GM12878 (cell line): Measurements from ENCODE around the gene RAMP2. TPM values are rescaled to one million over a fixed set of nuclear protein-coding genes. Genes with fewer than 3 reads are reported as not detected.

Source experiments
- ATAC-seq: fragments of 200-7000 bp; cut with Tn5 transposase; 3 replicates; pipeline ENCODE4 v1.9.1; 2020; ENCODE audit warnings: mild to moderate bottlenecking, moderate library complexity
- BruUV-seq: library from RNA; stranded (reverse); fragments of 400-500 nt; replicated peaks from 2 replicates; lab custom pipeline; 2021; lab: Mats Ljungman, UMichigan
- CTCF ChIA-PET: fragments of 300-600 bp; sonication (Branson Sonifier 250); formaldehyde crosslinking; extraction: SDS; loops from one replicate; lab custom pipeline; 2021; ENCODE audit warnings: inconsistent platforms; lab: Yijun Ruan, JAX
- POLR2A ChIA-PET: fragments of 350-600 bp; formaldehyde crosslinking; extraction: SDS; loops from one replicate; lab custom pipeline; 2021; ENCODE audit warnings: inconsistent platforms; lab: Charles Lee
- RAD21 ChIA-PET: fragments of 300-600 bp; sonication (Branson Sonifier 250); formaldehyde crosslinking; loops from one replicate; lab custom pipeline; 2023; ENCODE audit warnings: antibody characterized with exemption; ENCODE audit not compliant: unreplicated experiment; lab: Charles Lee
- SMC1A ChIA-PET: fragments of 300-600 bp; sonication (Branson Sonifier 250); formaldehyde crosslinking; loops from one replicate; lab custom pipeline; 2023; ENCODE audit not compliant: unreplicated experiment, uncharacterized antibody; lab: Charles Lee
- DNase-seq: peaks from one replicate; pipeline ENCODE4 v3.0.0-alpha.2; 2011; ENCODE audit warnings: low read depth, low spot score
- FAIRE-seq: peaks from 3 replicates; lab custom pipeline; 2011; peaks lifted over from hg19 to GRCh38; lab: Jason Lieb, UNC
- H2AFZ ChIP-seq: 2 replicates; pipeline ENCODE4 v1.6.0; 2011; ENCODE audit warnings: low read depth, low read length, control low read depth; ENCODE audit not compliant: control insufficient read depth
- H3K27ac ChIP-seq: 2 replicates; pipeline ENCODE4 v1.5.1; 2011; ENCODE audit warnings: control low read depth; ENCODE audit not compliant: control insufficient read depth, insufficient read depth
- H3K27me3 ChIP-seq, 2 experiments: replicated peaks in 1 of 2; 2 replicates each; pipeline versions ENCODE4 v1.6.0 to v1.6.1; 2011; ENCODE audit warnings: low read length in 1 of 2; ENCODE audit not compliant: control insufficient read depth in 2 of 2, insufficient read depth in 2 of 2
- H3K36me3 ChIP-seq, 2 experiments: 2 replicates each; pipeline ENCODE4 v1.5.1; 2011; ENCODE audit warnings: low read length in 1 of 2; ENCODE audit not compliant: control insufficient read depth in 2 of 2, insufficient read depth in 2 of 2
- H3K4me1 ChIP-seq: 2 replicates; pipeline ENCODE4 v1.6.1; 2011; ENCODE audit warnings: mild to moderate bottlenecking, low read length, moderate library complexity, mixed read lengths; ENCODE audit not compliant: control insufficient read depth, insufficient read depth
- H3K4me2 ChIP-seq: 2 replicates; pipeline ENCODE4 v1.6.0; 2011; ENCODE audit warnings: control low read depth; ENCODE audit not compliant: control insufficient read depth, insufficient read depth
- H3K4me3 ChIP-seq: fragments of 200-600 bp; sonication (generic); 2 replicates; pipeline ENCODE4 v1.5.1; 2016
- H3K79me2 ChIP-seq: 2 replicates; pipeline ENCODE4 v1.6.0; 2011; ENCODE audit warnings: low read length; ENCODE audit not compliant: control insufficient read depth, insufficient read depth
- H3K9ac ChIP-seq: 2 replicates; pipeline ENCODE4 v1.8.0; 2011; ENCODE audit warnings: low read length, control low read depth, mixed read lengths; ENCODE audit not compliant: control insufficient read depth, insufficient read depth
- H3K9me3 ChIP-seq: replicated peaks from 3 replicates; pipeline ENCODE4 v1.5.1; 2011; ENCODE audit warnings: mild to moderate bottlenecking, low read length; ENCODE audit not compliant: control insufficient read depth, insufficient read depth
- H4K20me1 ChIP-seq: 2 replicates; pipeline ENCODE4 v1.6.0; 2011; ENCODE audit not compliant: control insufficient read depth, insufficient read depth
- CHD4 ChIP-seq: fragments of 200-600 bp; sonication (generic); IDR thresholded peaks from 2 replicates; pipeline ENCODE4 v1.6.1; 2016; ENCODE audit warnings: mild to moderate bottlenecking
- DPF2 ChIP-seq: fragments of 450-650 bp; IDR thresholded peaks from 2 replicates; pipeline ENCODE4 v1.6.1; 2017; ENCODE audit warnings: mild to moderate bottlenecking
- TCF3 ChIP-seq: IDR thresholded peaks from 2 replicates; pipeline ENCODE4 v1.6.1; 2012; ENCODE audit warnings: low read depth, mild to moderate bottlenecking, low read length, borderline replicate concordance; ENCODE audit not compliant: insufficient read depth
- WGBS: methylation state at CpG from one replicate; pipeline ENCODE4 v1.1.6; 2016; ENCODE audit warnings: low lambda C conversion rate; ENCODE audit not compliant: insufficient replicate concordance, insufficient coverage; ENCODE audit errors: missing lambda C conversion rate; 5-methylcytosine and 5-hydroxymethylcytosine counted together
- in situ Hi-C: fragments of 300-500 bp; cut with MboI; formaldehyde crosslinking; loops from 9 replicates; pipeline ENCODE4 v1.14.3; 2018; ENCODE audit warnings: mixed read lengths
- intact Hi-C: fragments of 100-400 bp; cut with micrococcal nuclease; formaldehyde crosslinking; loops from one replicate; pipeline ENCODE4 v1.14.2; 2022; ENCODE audit not compliant: unreplicated experiment
- polyA plus RNA-seq, 11 experiments: library from polyadenylated mRNA; depleted of rRNA in 4 of 11; unstranded in 6 of 11; stranded (reverse) in 5 of 11; fragments of >200 nt; fragmentation: Nextera tagmentation in 4 of 11; fragmentation: Illumina TruSeq in 1 of 11; extraction: Ambion mirVana in 4 of 11; extraction: Trizol in 1 of 11; gene quantifications; 1 replicate in 1 of 11; 2 replicates in 10 of 11; pipeline versions ENCODE4 v1.2.1 to v1.2.3, GENCODE V29; 2011 to 2016; ENCODE audit warnings: inconsistent platforms in 2 of 11, missing spikeins in 2 of 11, low read depth in 1 of 11
- total RNA-seq, 4 experiments: library from RNA; depleted of rRNA in 3 of 4; stranded (reverse); fragments of >200 nt in 3 of 4; fragmentation: Illumina TruSeq in 1 of 4; extraction: Trizol in 1 of 4; gene quantifications; 2 replicates each; pipeline versions ENCODE4 v1.2.1 to v1.2.3, GENCODE V29; 2013 to 2021
- TF ChIP-seq, protein P1 (sequence below): fragments of 450-650 bp; formaldehyde crosslinking; IDR thresholded peaks from 2 replicates; pipeline ENCODE4 v1.4.0; 2020; ENCODE audit warnings: mild to moderate bottlenecking, moderate library complexity

The RAMP2 gene
- total and polyA plus RNA-seq, 10 of the 15 experiments (the other 5 are each of a cell fraction or from before 2014, with no cell fraction given): 0.14 to 0.32 (median 0.21) TPM; not detected in 4

DNA sequence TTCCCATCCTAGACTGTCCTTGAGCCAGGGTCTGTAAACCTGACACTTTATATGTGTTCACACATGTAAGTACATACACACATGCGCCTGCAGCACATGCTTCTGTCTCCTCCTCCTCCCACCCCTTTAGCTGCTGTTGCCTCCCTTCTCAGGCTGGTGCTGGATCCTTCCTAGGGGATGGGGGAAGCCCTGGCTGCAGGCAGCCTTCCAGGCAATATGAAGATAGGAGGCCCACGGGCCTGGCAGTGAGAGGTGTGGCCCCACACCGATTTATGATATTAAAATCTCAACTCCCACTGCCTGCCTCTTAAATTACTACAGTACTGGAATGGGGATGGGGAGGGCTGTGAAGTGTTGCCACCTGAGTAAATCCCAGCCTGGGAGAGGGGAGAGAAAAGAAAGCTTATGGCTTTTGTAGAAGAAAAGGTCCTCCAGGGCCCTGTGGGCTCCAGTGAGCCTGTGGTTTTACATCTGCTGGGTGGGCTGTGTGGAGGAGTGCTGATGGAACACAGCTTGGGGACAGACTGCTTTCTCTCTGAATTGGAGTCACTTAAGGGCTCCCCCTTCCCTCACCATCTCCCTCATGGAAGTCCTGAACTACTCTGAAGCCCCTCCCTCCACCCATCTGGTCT lies 18.4 kb downstream of the RAMP2 start:
- DNase-seq (no peak), ATAC-seq (no peak), FAIRE-seq (no peak)
- no TSS peak for BruUV-seq
- RAD21 ChIA-PET: no interaction called here
- no peak for TF ChIP-seq CHD4
- TF ChIP-seq, protein P1, sequence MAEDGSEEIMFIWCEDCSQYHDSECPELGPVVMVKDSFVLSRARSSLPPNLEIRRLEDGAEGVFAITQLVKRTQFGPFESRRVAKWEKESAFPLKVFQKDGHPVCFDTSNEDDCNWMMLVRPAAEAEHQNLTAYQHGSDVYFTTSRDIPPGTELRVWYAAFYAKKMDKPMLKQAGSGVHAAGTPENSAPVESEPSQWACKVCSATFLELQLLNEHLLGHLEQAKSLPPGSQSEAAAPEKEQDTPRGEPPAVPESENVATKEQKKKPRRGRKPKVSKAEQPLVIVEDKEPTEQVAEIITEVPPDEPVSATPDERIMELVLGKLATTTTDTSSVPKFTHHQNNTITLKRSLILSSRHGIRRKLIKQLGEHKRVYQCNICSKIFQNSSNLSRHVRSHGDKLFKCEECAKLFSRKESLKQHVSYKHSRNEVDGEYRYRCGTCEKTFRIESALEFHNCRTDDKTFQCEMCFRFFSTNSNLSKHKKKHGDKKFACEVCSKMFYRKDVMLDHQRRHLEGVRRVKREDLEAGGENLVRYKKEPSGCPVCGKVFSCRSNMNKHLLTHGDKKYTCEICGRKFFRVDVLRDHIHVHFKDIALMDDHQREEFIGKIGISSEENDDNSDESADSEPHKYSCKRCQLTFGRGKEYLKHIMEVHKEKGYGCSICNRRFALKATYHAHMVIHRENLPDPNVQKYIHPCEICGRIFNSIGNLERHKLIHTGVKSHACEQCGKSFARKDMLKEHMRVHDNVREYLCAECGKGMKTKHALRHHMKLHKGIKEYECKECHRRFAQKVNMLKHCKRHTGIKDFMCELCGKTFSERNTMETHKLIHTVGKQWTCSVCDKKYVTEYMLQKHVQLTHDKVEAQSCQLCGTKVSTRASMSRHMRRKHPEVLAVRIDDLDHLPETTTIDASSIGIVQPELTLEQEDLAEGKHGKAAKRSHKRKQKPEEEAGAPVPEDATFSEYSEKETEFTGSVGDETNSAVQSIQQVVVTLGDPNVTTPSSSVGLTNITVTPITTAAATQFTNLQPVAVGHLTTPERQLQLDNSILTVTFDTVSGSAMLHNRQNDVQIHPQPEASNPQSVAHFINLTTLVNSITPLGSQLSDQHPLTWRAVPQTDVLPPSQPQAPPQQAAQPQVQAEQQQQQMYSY (CRISPR knock-in tag): no peak
- no peak for TF ChIP-seq TCF3
- no peak for TF ChIP-seq DPF2
- SMC1A ChIA-PET: interaction anchor here (0.6 kb wide), 1 partner anchor 132 kb away, joined by 3 read pairs; no protein-coding TSS in a partner anchor
- POLR2A ChIA-PET: no interaction called here
- peaks cover 2 to 13% of the 10 kb centered on the region in 2 experiments; a peak in 3 of 4 replicates for H3K27me3 ChIP-seq
- intact Hi-C loops (no loop called here), in situ Hi-C loops (no loop called here)
- peaks cover 5 to 7% of the 10 kb centered on the region in 2 experiments; a peak in 3 of 4 replicates for H3K36me3 ChIP-seq
- no peak overlapping the region for H3K27ac ChIP-seq
- 59% methylated on average over 3 of the region's 3 CpGs for WGBS
- CTCF ChIA-PET: interaction anchor here (0.6 to 0.7 kb wide), 2 partner anchors 193 to 201 kb away, joined by 3 to 4 read pairs; no protein-coding TSS in a partner anchor
- no peak overlapping the region for H3K4me3 ChIP-seq
- no peak overlapping the region for H2AFZ ChIP-seq
- H4K20me1 ChIP-seq: no peaks in the 10 kb centered on the region; the same call in 1 of the 2 replicates
- no peaks in the 10 kb centered on the region; the same call in 1 of the 2 replicates for H3K79me2 ChIP-seq
- H3K9ac ChIP-seq: no peak overlapping the region
- H3K4me1 ChIP-seq: peaks cover 17% of the 10 kb centered on the region
- H3K4me2 ChIP-seq: no peak overlapping the region
- H3K9me3 ChIP-seq: no peaks in the 10 kb centered on the region; the same call in 2 of the 3 replicates
